Left lung (tissue), 10 donors: ENCODE data around the gene NXPH4. TPM values are rescaled to one million over a fixed set of nuclear protein-coding genes. Genes with fewer than 3 reads are reported as not detected.
A peak's percentile ranks its signal among the peaks of the same experiment; 100 is the strongest.

ENCODE experiments used
- ATAC-seq: fragments of 200-7000 bp; cut with Tn5 transposase; one replicate; pipeline ENCODE4 v1.9.1; 2020; ENCODE audit warnings: moderate library complexity
- DNase-seq, 4 donors: peaks; one replicate each; pipeline ENCODE4 v3.0.0-alpha.2; 2013 to 2020
- H3K27ac ChIP-seq, 2 donors: fragments of 200-600 bp; sonication (generic) in 1 of 2; one replicate each; pipeline versions ENCODE4 v1.5.0 to v1.8.0; 2020 to 2021
- H3K27me3 ChIP-seq, 2 donors: fragments of 200-600 bp; sonication (generic) in 1 of 2; one replicate each; pipeline versions ENCODE4 v1.5.0 to v1.8.0; 2020 to 2021
- H3K36me3 ChIP-seq, 2 donors: fragments of 200-600 bp; sonication (generic) in 1 of 2; one replicate each; pipeline versions ENCODE4 v1.5.0 to v1.8.0; 2020 to 2021
- H3K4me1 ChIP-seq, 2 donors: fragments of 200-600 bp; one replicate each; pipeline ENCODE4 v1.8.0; 2021
- H3K4me3 ChIP-seq, 2 donors: fragments of 200-600 bp; sonication (generic) in 1 of 2; one replicate each; pipeline versions ENCODE4 v1.5.0 to v1.8.0; 2020 to 2021; ENCODE audit warnings: mild to moderate bottlenecking in 1 of 2
- H3K9me3 ChIP-seq, 2 donors: fragments of 200-600 bp; sonication (generic) in 1 of 2; one replicate each; pipeline versions ENCODE4 v1.5.0 to v1.8.0; 2020 to 2021
- CTCF ChIP-seq, 2 donors: fragments of 200-600 bp; sonication (generic) in 1 of 2; IDR thresholded peaks; one replicate each; pipeline versions ENCODE4 v1.5.0 to v1.8.0; 2021; ENCODE audit warnings: antibody characterized with exemption in 2 of 2
- intact Hi-C, 2 donors: fragments of 100-400 bp; cut with DNase I; formaldehyde crosslinking; loops; one replicate each; pipeline versions ENCODE4 v1.11.2 to v1.14.2; 2022
- polyA plus RNA-seq, 6 donors: library from polyadenylated mRNA; unstranded; fragments of 120-200 nt; gene quantifications; one replicate each; pipeline ENCODE4 v1.2.1, GENCODE V29; 2013; ENCODE audit not compliant: insufficient read length in 6 of 6
- total RNA-seq, 2 donors: library from RNA; stranded (reverse); fragmentation: NEBNext Ultra II Directional; extraction: Animal tissue kit (Norgen Biotek cat#: 25700); gene quantifications; one replicate each; pipeline ENCODE4 v1.2.1, GENCODE V29; 2021
- donor health status: DM: no; HTN: yes; CAD: no.
- donor health status: DM: no; HTN: no; CAD: no.

NXPH4 gene
- total and polyA plus RNA-seq, 8 donors, result 0.67 to 1.7 (median 1.1) TPM

GRCh38 chr12:57239587-57240065 lies 23.0 kb downstream of the NXPH4 start:
- Histone ChIP-seq H3K4me1 (peaks cover 38 to 84% of the 10 kb centered on the region in 2 donors), H3K27ac (no peak overlapping the region), H3K9me3 (no peaks in the 10 kb centered on the region), H3K4me3 (peak overlapping the region; percentile 34 to 51), H3K36me3 (peaks cover 0 to 7% of the 10 kb centered on the region in 2 donors), H3K27me3 (peaks cover 51 to 97% of the 10 kb centered on the region in 2 donors)
- intact Hi-C loops, result no loop called here
- ATAC-seq (no peak), DNase-seq (no peak)
- TF ChIP-seq CTCF (IDR thresholded peaks at IDR 0.05), result no peak

- peak overlapping the region; percentile 34 to 51 for H3K4me3 ChIP-seq
- ATAC-seq (peak; percentile 4), DNase-seq (peak in 2 of 4 donors; percentile 64 to 86)
- intact Hi-C loops, result no loop called here
- H3K9me3 ChIP-seq, result no peaks in the 10 kb centered on the region
- peaks cover 0 to under 1% of the 10 kb centered on the region in 2 donors for H3K36me3 ChIP-seq
- H3K4me1 ChIP-seq, result peaks cover 38 to 82% of the 10 kb centered on the region in 2 donors
- H3K27me3 ChIP-seq, result peaks cover 51 to 98% of the 10 kb centered on the region in 2 donors
- no peak overlapping the region for H3K27ac ChIP-seq
- no peak for TF ChIP-seq CTCF (IDR thresholded peaks at IDR 0.05)
Observed at GRCh38 chr12:57240066-57240921, 23.7 kb downstream of the NXPH4 start.

GRCh38 chr12:57240926-57241401 lies 24.4 kb downstream of the NXPH4 start:
- no peak for TF ChIP-seq CTCF (IDR thresholded peaks at IDR 0.05)

GRCh38 chr12:57241402-57242310 lies 25.1 kb downstream of the NXPH4 start:
- H3K27me3 ChIP-seq, result peaks cover 48 to 84% of the 10 kb centered on the region in 2 donors
- no peak for TF ChIP-seq CTCF (IDR thresholded peaks at IDR 0.05)
- H3K9me3 ChIP-seq, result no peaks in the 10 kb centered on the region
- intact Hi-C loops, result no loop called here
- no peaks in the 10 kb centered on the region for H3K36me3 ChIP-seq
- no peak overlapping the region for H3K4me3 ChIP-seq
- no peak overlapping the region for H3K27ac ChIP-seq
- peaks cover 38 to 70% of the 10 kb centered on the region in 2 donors for H3K4me1 ChIP-seq
- ATAC-seq, result no peak
- DNase-seq, result peak in 1 of 4 donors; percentile 66

More at GRCh38 chr12:57240926-57241401, 24.4 kb downstream of the NXPH4 start:
- Histone ChIP-seq H3K27ac (no peak overlapping the region), H3K4me3 (peak overlapping the region in 1 of 2 donors; percentile 51), H3K27me3 (peaks cover 51 to 91% of the 10 kb centered on the region in 2 donors), H3K9me3 (no peaks in the 10 kb centered on the region), H3K36me3 (no peaks in the 10 kb centered on the region), H3K4me1 (peaks cover 38 to 75% of the 10 kb centered on the region in 2 donors)
- intact Hi-C loops, result no loop called here
- DNase-seq, result peak in 1 of 4 donors; percentile 71
- no peak for ATAC-seq
